Measurements from ENCODE around the gene DNAH14.

- TF ChIP-seq POLR2A (IDR thresholded peaks at IDR 0.05; ENCODE audit: low read depth, low read length), result no peak
- no peak for TF ChIP-seq TAF1 (IDR thresholded peaks at IDR 0.05; ENCODE audit: low read depth, low read length)
- TF ChIP-seq POLR2AphosphoS5 (IDR thresholded peaks at IDR 0.05; ENCODE audit: low read depth, low read length), result no peak
Measured at GRCh38 chr1:224900062-224900630, 29.3 kb upstream of the DNAH14 start.
